HG03469 (cell line): ENCODE measurements around the gene ZFAND6.
"Not testable (repeated sequence)": the region's sequence is repeated elsewhere in the genome, so short reads cannot be mapped to it uniquely, and the experiment has no call there.

Experiments used
- ATAC-seq: cut with Tn5 transposase; IDR thresholded peaks from one replicate; pipeline ENCODE4 v1.9.1; 2021; ENCODE audit warnings: mild to moderate bottlenecking, moderate library complexity, moderate number of reproducible peaks; ENCODE audit not compliant: unreplicated experiment

Gene ZFAND6

DNA sequence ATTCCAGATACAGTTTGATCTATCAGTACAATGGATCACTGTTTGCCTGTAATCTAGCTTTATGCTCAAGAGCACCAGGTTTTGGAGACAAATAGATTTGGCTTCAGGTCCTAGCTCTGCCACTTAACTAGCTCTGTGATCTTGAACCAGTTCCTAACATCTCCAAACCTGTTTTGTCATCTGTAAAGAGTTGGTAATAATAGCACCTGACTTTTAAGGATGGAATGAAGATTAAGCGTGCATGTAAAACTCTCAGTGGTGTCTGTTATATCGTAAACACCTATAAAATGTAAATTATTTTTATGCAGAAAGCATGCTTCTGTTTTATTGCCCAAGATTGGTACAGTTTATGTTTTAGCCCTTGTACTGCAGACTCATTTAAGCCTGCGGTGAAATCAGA is 36.5 kb downstream of the ZFAND6 start:
- no peak for ATAC-seq

DNA sequence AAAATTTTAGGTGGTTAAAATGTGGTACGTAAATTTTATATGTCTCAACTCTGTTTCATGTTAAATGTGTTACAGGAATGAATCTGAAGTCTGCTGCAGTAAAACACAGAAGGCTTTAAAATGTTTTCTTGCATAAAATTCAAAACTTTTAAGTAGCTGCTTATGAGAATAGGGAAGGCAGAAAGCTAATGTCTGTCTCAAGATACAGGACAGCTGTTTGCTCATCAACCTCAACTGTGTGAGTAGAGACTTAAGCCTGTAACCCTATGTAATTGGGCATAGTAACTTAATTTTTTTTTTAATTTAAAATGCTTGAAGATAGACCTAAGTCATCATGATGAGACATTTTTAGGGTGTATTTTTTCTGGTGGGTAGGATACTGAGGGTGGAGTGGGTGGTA is 38.9 kb downstream of the ZFAND6 start:
- no peak for ATAC-seq

DNA sequence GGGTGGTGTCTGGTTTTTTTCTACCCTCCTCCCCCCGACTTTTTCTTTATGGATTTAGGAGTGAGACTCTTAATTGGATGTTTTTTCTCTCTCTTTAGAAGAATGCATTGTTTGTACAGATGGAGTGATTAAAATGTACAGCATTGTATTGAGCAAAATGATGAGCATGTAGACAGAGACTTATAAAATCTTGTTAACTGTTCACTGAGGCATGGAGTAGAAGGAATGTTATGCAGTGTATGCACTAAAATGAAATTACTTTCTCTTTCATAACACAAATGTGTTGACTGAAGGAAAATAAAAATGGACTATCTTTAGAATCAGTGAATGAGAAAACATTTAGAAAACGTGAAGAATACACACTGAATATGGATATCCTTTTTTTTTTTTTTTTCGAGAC is 39.8 kb downstream of the ZFAND6 start:
- no peak for ATAC-seq

DNA sequence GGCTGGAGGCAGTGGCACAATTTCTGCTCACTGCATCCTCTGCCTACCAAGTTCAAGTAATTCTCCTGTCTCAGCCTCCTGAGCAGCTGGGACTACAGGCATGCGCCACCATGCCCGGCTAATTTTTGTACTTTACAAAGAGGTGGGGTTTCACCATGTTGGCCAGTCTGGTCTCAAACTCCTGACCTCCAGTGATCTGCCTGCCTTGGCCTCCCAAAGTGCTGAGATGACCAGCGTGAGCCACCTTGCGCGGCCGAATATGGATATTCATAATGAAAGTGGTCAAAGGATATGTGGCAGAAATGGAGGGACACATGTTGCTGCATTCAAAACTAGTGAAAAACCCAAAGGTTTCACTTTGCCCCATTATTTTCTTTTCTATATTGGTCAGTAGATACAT is 40.2 kb downstream of the ZFAND6 start:
- not testable (repeated sequence) for ATAC-seq

DNA sequence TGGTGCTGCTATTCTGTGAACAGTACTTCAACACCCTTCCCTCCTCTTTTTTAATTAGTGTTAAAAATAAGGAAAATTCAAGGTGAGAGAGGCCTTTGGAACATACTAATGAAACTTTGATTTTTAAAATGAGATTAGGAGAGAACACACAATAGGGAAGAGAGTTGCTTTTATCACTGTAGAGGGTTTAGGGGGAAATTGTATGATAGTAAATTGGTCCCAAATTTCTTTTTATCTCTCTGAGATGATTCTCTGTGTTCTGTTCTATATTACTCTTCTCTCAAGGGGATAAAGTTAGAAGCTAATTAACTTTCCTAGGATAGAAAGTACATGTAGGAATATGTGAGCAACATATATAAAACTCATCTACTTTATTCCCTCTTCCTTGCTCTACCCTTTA is 40.8 kb downstream of the ZFAND6 start:
- no peak for ATAC-seq

DNA sequence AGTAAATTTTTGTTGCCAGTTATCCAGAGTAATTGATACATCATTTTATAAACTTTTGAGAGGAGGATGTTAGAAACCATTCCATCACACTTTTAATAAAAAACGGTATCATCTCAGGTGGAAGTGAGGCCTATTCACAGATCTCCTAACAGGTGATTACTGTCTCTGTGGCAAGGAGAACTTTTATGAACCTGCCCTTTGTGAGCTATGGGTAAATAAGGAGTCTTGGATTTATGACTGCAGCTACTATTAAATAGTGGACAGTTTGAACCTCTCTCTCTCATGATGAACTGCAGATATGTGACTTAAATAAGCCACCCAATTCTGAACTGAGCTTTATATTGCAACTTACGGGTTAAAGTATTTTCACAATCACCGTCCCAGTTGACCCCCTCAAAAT is 45.7 kb downstream of the ZFAND6 start:
- no peak for ATAC-seq

DNA sequence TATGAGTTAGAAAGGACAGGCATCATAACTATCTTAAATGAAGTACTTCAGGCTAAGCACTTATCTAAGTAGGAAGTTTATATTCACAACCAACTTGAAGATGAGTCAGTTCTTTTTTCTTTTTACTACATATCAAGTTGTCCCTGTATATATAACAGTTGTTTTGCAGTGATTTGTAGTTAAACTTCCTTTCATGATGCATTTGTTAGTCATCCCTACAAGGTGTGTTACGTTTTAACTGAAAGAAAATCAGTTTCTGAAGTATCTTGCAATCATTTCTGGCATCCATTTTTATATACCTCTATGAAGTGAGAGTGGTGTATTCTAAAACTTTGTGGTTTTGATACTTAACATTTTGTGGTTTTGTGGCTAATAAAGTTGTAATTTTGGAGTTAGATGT is 46.1 kb downstream of the ZFAND6 start:
- no peak for ATAC-seq

DNA sequence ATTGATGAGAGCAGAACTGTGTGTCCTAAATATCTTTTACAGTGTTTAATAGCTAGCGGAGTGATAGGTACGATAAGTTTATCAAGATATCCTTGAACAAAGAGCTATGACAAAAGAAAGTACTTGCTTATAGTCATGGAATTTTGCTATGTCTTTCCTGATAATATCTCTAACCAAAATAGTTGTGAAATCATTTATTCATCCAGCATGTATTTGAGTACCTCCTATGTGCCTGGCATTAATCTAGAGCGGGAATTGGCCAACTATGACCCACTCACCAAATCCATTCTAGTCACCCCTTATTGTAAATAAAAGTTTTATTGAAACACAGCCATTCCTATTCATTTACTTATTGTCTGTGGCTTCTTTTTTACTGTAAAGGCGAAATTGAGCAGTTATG is 46.6 kb downstream of the ZFAND6 start:
- no peak for ATAC-seq

DNA sequence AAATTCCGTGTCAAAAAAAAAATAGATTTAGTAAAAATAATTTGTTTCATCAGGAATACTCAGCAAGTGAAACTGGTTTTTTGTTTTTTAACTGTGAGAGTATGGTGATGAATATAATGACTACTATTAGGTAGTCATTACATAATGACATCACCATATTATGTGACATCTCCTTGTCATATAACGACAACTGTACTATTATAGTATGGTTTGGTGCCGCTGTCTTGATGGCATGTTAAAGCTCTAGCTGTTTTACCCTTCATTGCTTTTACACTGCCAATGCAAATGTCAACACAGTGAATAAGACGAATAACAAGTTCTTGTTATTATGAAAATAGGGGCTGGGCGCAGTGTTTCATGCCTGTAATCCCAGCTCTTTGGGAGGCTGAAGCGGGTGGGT is 47.7 kb downstream of the ZFAND6 start:
- ATAC-seq = no peak

DNA sequence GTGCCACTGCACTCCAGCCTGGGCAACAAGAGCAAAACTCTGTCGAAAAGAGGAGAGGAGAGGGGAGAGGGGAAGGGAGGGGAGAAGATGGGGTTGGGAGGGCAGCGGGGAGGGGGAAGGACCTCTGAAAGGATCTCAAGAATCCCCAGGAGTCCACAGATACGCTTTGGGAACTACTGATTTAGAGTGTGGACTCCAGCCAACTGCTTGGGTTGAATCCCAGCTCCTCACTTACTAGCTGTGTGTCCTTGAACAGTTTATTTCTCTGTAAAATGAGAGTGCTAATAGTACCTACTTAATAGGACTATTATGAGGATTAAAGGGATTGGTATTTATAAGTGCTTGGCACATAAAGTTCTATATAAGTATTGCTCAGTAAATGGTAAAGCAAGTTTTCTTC is 48.3 kb downstream of the ZFAND6 start:
- ATAC-seq = no peak

DNA sequence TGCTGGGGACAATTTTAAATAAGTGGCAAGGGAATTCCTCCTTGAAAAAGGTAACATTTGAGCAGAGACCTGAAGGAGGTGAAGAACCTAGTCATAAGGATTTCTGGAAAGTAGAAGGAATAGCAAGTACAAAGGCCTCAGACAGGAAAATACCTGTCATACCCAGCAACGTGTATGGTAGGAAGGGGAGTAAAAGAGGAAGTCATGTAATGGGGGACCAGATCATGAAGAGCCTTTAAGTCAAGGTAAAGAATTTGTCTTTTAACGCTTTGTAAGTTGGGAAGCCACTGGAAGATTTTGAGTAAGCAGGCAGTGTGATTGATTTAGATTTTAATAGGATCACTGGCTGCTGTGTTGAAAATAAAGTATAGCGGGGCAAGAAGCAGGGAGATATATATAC is 49.9 kb downstream of the ZFAND6 start:
- no peak for ATAC-seq

DNA sequence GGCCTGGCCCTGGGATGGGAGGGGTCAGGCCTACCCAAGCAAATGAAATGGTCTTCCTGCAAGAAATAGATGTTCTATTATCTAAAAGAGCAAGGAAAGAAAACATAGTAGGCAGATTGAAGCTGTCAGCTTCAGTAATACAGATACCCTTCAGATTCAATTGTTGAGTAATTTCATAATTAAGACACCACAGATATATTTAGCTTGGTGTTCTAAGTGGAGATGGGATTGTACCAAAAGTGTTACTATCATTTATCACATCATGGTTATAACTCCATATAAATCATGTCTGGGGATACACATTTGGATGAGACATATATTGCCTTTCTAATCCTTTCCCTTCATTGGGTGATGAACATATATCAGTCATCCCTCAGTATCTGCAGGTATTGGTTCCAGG is 51.4 kb downstream of the ZFAND6 start:
- ATAC-seq = no peak

DNA sequence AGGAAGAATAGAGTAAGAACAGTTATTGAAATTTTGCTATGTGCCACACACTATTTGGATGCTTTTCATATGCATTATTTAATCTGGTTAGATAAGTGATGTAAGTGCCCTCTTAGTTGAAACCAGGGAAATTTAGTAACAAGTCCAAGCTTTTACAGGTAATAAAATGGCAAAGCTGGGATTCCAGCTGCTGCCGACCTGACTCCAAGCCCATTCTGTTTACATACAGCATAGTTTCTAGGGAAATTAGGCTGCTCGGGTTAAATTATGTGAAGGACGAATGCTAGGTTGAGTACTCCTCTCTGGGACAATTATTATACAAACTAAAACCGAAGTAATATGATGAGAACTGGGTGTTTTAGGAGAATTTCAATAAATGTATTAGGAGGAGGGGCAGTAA is 54.6 kb downstream of the ZFAND6 start:
- no peak for ATAC-seq

DNA sequence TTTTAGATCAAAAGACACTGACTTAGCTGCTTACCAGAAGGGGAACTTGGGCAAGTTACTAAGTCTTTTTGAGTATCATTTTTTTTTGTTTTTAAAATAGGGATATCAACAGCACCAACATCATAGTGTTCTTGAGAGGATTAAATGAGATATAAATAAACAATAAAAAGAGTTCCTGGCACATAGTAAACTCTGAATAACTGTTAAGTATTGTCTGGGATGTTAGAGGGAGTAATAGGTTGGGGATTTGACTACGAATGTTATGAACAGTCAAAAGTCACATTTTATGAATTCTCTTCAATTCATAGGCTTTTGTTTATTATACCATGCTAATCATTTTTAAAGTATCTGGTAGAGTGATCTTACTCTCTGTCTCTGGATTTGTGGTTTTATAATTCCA is 55.5 kb downstream of the ZFAND6 start:
- no peak for ATAC-seq

DNA sequence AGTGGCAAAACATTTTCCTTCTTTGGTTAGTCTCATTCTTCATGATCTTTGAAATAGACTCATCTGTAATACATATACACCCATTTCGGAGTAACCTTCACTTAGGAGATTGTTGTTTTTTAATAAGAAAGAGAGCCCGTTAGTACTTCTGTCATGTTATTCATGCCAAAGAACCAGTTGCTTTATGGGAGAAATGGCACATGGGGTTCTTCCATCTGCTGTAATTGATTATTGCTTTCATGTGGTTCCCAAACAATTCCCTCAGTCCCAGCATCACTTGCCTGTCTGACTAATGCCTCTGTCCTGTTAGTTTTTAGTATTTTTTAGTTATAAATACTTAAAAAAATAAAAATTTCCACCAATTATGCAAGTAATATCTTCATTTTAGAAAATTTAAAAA is 59.5 kb downstream of the ZFAND6 start:
- ATAC-seq = no peak

DNA sequence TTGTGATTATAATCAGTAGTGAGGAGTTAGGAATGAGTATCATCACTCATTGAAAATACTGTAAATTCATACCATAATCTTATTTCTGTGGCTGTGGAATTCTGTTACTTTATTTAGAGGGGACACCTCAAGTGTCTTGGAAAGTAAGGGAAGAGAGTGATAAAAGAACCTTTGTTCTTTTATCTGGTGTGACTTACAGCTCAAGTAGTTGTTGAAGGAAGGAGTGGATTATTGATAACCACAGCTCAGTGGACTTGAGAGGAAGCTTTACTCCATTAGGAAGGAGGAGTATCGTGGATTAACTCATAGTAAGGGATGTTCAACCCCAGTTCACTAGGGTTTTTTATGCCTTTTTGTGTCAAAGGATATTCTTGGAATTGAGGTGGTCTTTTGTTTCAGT is 61.2 kb downstream of the ZFAND6 start:
- no peak for ATAC-seq

DNA sequence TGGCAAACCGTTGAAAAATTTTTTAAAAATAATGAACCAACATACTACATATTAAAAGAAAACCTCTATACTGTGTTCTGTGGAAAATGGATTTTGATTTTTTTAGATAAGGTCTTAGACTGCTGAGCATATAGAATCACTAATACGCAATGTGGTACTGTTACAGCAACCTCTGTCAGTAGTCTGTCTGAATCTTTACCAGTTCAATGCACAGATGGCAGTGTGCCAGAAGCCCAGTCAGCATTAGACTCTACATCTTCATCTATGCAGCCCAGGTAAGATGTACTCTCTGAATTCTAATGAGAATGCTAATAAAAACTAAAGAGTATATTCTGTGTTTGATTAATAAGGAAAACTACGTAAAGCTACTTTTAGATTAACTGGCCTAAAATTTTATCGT is 62.1 kb downstream of the ZFAND6 start:
- no peak for ATAC-seq

DNA sequence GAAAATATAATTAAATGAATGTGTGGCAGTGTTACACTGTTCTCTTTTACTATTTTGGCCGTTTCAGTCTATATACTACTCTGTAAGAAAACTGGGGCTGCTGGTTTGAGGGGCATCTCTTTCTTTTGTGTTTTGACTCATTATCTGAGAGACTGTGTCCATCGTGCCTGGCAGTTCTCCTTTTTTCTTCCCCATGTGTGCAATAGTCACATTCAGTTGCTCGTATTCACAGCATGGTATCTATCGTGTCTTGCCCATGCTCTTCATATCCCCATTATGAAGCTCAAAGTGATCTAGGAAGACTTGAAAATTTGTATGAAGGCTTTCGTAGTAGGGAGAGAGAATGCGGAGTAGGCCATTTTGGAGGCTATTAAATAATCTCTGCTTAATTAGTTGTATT is 63.6 kb downstream of the ZFAND6 start:
- ATAC-seq = no peak

DNA sequence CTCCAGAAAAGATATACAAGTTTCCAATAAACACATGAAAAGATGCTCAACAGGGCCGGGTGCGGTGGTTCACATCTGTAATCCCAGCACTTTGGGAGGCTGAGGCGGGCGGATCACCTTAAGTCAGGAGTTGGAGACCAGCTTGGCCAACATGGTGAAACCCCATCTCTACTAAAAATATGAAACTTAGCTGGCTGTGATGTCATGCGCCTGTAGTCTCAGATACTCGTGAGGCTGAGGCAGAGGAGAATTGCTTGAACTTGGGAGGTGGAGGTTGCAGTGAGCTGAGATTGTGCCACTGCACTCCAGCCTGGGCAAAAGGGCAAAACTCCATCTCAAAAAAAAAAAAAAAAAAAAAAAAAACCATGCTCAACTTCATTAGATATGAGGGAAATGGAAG is 67.8 kb downstream of the ZFAND6 start:
- ATAC-seq = not testable (repeated sequence)

DNA sequence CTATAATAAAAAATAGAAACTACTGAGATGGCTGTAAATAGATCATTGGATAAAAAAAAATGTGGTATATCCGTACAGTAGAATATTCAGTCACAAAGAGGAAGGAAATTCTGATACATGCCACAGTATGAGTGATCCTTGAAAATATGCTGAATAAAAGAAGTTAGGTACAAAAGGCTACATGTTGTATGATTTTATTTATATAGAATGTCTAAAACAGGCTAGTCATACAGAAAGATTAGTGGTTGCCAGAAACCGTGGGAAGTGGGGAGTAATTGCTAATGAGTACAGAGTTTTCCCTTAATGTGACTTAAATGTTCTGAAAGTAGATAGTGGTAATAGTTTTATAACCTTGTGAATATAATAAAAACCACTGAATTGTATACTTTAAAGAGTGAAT is 68.4 kb downstream of the ZFAND6 start:
- no peak for ATAC-seq

DNA sequence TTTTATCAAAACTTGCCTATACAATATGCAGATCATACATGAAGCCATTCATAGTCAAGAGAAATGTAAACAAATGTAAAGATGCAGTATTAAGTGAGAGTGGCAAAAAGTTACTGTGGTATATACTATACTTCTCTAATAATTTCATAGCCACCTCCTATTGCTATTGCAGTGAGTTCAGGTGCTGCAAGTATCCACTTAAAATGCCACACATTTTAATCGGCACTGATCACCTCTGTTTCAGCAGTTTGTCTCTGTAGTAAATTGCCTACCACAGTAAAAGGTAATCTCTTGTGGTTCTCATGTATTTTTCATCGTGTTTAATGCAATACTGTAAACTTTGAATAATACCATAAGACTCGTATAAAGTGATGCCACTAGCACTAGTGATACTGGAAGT is 72.9 kb downstream of the ZFAND6 start:
- ATAC-seq = no peak

DNA sequence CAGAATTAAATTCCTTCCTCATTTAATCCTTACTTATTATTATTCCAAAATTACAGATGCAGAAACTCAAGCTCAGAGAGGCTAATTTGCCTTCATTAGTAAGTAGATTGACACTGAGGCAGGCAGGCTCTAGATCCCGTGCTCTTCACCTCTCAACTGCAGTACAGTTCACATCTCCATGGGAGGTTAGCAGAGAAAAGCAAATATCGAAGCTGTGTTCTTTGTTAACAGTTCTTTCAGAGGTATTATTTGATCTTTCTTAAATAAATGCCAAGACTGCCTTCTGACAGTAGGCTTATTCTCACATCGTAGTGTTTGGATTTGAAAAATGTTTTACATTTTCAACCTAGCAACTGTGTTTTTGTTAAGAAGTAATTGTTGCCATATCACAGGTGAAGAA is 77.4 kb downstream of the ZFAND6 start:
- no peak for ATAC-seq

DNA sequence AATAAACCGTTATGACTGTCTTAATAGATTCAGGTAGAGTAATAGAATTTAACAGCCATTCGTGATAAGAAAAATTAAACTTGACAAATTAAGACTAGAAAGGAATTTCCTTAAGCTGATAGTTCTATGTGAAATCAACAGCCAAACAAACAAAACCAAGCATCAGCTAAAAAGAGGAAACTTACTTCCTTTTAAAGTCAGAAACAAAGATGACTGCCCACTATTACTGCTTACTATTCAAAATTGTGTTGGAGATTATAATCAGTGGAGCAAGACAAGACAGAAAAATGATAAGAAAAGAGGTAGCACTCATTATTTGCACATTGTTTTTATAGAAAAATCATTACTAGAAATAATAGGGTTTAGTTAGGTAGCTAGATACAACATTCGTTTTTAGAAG is 79.5 kb downstream of the ZFAND6 start:
- ATAC-seq = no peak

DNA sequence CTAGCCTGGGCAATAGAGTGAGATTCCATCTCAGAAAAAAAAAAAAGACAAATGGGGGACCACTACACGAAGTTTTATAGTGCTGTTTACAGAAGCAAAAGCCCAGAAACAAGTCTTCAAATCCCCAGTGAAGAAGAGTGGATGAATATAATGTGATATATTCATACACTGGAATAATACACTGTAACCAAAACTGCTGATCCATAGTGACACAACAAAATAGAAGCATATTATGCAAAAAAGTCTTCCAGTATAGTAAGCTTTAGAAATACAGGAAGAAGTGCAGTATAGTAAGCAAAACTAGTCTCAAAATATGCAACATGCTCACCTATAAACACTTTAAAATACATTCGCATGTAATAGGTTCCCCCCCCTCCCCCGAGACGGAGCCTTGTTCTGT is 81.4 kb downstream of the ZFAND6 start:
- ATAC-seq = no peak
